Panc1 (cell line): ENCODE data around the gene KCP. TPM values are rescaled to one million over a fixed set of nuclear protein-coding genes. Genes with fewer than 3 reads are reported as not detected.

Source experiments
- ATAC-seq: fragments of 200-7000 bp; cut with Tn5 transposase; 2 replicates; pipeline ENCODE4 v1.9.1; 2020; ENCODE audit warnings: mild to moderate bottlenecking, moderate library complexity
- BruUV-seq: library from RNA; stranded (reverse); fragments of 400-500 nt; replicated peaks from 2 replicates; lab custom pipeline; 2021; lab: Mats Ljungman, UMichigan
- CTCF ChIA-PET: fragments of 300-600 bp; sonication (Branson Sonifier 250); formaldehyde crosslinking; loops from one replicate; lab custom pipeline; 2022; ENCODE audit warnings: antibody characterized with exemption; lab: Charles Lee
- POLR2A ChIA-PET: fragments of 300-600 bp; sonication (Branson Sonifier 250); formaldehyde crosslinking; loops from one replicate; lab custom pipeline; 2022; ENCODE audit warnings: antibody characterized with exemption; lab: Charles Lee
- DNase-seq: peaks from one replicate; pipeline ENCODE4 v3.0.0-alpha.2; 2010; ENCODE audit warnings: low read depth, low spot score
- H3K27ac ChIP-seq: 2 replicates; pipeline ENCODE4 v1.5.1; 2011; ENCODE audit warnings: mild to moderate bottlenecking, low read length, inconsistent platforms
- H3K27me3 ChIP-seq: fragments of 200-500 bp; sonication (Bioruptor generic); 2 replicates; pipeline ENCODE4 v1.6.0; 2014; ENCODE audit warnings: low read length, inconsistent platforms; ENCODE audit not compliant: control insufficient read depth, insufficient read depth
- H3K36me3 ChIP-seq: fragments of 200-500 bp; sonication (Bioruptor generic); 2 replicates; pipeline ENCODE4 v1.5.1; 2014; ENCODE audit warnings: inconsistent platforms, mild to moderate bottlenecking, low read length, moderate library complexity; ENCODE audit not compliant: control insufficient read depth, insufficient read depth
- H3K4me1 ChIP-seq: 2 replicates; pipeline ENCODE4 v1.5.1; 2011; ENCODE audit warnings: inconsistent platforms, mild to moderate bottlenecking, low read length, moderate library complexity; ENCODE audit not compliant: control insufficient read depth, insufficient read depth
- H3K4me3 ChIP-seq, 2 experiments: 2 replicates each; pipeline ENCODE4 v1.5.1; 2011 to 2012; ENCODE audit warnings: low read depth in 2 of 2, low read length in 2 of 2, mild to moderate bottlenecking in 2 of 2, inconsistent platforms in 1 of 2, moderate library complexity in 1 of 2
- H3K9me3 ChIP-seq: fragments of 200-500 bp; sonication (Bioruptor generic); 2 replicates; pipeline ENCODE4 v1.5.1; 2014; ENCODE audit warnings: low read depth, mild to moderate bottlenecking, inconsistent platforms, low read length, moderate library complexity; ENCODE audit not compliant: control insufficient read depth, insufficient read depth
- POLR2AphosphoS5 ChIP-seq: IDR thresholded peaks from 2 replicates; pipeline ENCODE4 v1.6.1; 2012; ENCODE audit warnings: mild to moderate bottlenecking, low read depth, low read length, moderate library complexity
- SIN3A ChIP-seq: IDR thresholded peaks from 2 replicates; pipeline ENCODE4 v1.6.1; 2012; ENCODE audit warnings: low read depth, mild to moderate bottlenecking, low read length, moderate library complexity, borderline replicate concordance; ENCODE audit not compliant: insufficient read depth
- TCF7L2 ChIP-seq: IDR thresholded peaks from 2 replicates; pipeline ENCODE4 v1.6.1; 2011; ENCODE audit warnings: mild to moderate bottlenecking, low read depth, low read length, inconsistent platforms
- in situ Hi-C: cut with HindIII; loops from 2 replicates; pipeline ENCODE4 v1.10.0; 2016; ENCODE audit warnings: low sequenced_read_pairs, low pct_unique_long_range_greater_than_20kb
- intact Hi-C: fragments of 100-400 bp; cut with micrococcal nuclease; formaldehyde crosslinking; loops from one replicate; pipeline ENCODE4 v1.10.0; 2022; ENCODE audit not compliant: unreplicated experiment
- total RNA-seq: library from RNA; stranded (reverse); gene quantifications from one replicate; pipeline ENCODE4 v1.2.1, GENCODE V29; 2021; ENCODE audit not compliant: unreplicated experiment
- TF ChIP-seq, protein P1 (sequence below), 2 experiments: IDR thresholded peaks; 2 replicates each; pipeline ENCODE4 v1.6.1; 2011 to 2012; ENCODE audit warnings: low read depth in 2 of 2, control low read depth in 1 of 2, low read length in 1 of 2, mild to moderate bottlenecking in 1 of 2, moderate library complexity in 1 of 2; ENCODE audit not compliant: insufficient read depth in 1 of 2
- TF ChIP-seq, protein P2 (sequence below): fragments of 450-650 bp; IDR thresholded peaks from 2 replicates; pipeline ENCODE4 v1.5.1; 2017; ENCODE audit warnings: mild to moderate bottlenecking

Gene KCP
- total RNA-seq, 1 experiment from 2014 or later: 0.13 TPM

DNA sequence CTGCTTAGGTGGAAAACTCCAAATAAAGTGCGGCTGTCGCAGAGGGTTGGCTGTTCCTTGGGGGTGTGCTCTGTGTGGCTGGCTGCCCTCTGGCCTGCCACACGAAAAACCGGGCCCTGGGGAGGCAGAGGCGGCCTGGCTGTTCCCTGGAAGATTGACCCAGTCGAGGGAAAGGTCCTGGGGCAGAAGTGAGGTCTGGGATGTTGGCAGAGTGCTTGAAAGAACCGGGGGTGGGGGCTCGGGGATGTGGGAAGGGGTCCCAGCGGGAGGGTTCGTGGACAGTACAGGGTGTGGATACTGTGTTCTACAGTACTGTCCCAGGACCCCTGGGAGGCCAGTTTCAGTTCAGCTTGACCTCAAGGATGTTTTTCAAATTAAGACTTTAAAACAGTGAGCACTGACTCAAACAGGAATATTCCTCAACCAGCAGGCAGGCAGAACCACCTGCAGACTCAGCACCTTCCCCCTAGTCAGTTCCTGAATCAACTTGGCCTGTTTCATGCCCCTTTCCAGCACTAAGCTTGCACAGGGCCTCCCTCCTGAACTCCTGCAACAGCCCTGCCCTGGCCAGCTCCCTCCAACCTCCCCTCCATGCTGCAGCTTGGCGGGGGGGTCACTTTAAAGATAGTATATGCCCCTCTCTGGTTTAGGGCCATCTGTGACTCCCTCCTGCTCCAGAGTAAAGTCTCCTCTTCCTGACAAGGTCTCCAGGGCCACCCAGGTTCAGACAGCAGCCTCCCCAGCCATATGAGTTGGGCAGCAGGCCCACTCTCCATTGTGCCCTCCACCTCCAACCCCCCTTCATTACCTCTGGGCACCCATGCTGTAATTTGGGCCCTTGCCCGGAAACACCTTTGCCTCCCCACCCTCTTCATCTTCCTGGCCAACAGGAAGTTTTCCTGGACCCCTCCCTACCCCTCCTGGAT is 51.0 kb downstream of the KCP start:
- peaks cover 3% of the 10 kb centered on the region; the same call in 1 of the 2 replicates for H3K36me3 ChIP-seq
- intact Hi-C loops: no loop called here
- ATAC-seq (no peak), DNase-seq (no peak)
- H3K4me1 ChIP-seq: peaks cover 7% of the 10 kb centered on the region
- ChIA-PET CTCF (interaction anchor here (0.6 kb wide), 1 partner anchor 24 kb away, joined by 3 read pairs; no protein-coding TSS in a partner anchor), POLR2A (no interaction called here)
- H3K9me3 ChIP-seq: no peaks in the 10 kb centered on the region
- no peaks in the 10 kb centered on the region for H3K27me3 ChIP-seq
- no TSS peak for BruUV-seq
- in situ Hi-C loops: no loop called here
- H3K27ac ChIP-seq: no peak overlapping the region
- no peak overlapping the region for H3K4me3 ChIP-seq
- TF ChIP-seq TCF7L2: no peak
- TF ChIP-seq, protein P1, sequence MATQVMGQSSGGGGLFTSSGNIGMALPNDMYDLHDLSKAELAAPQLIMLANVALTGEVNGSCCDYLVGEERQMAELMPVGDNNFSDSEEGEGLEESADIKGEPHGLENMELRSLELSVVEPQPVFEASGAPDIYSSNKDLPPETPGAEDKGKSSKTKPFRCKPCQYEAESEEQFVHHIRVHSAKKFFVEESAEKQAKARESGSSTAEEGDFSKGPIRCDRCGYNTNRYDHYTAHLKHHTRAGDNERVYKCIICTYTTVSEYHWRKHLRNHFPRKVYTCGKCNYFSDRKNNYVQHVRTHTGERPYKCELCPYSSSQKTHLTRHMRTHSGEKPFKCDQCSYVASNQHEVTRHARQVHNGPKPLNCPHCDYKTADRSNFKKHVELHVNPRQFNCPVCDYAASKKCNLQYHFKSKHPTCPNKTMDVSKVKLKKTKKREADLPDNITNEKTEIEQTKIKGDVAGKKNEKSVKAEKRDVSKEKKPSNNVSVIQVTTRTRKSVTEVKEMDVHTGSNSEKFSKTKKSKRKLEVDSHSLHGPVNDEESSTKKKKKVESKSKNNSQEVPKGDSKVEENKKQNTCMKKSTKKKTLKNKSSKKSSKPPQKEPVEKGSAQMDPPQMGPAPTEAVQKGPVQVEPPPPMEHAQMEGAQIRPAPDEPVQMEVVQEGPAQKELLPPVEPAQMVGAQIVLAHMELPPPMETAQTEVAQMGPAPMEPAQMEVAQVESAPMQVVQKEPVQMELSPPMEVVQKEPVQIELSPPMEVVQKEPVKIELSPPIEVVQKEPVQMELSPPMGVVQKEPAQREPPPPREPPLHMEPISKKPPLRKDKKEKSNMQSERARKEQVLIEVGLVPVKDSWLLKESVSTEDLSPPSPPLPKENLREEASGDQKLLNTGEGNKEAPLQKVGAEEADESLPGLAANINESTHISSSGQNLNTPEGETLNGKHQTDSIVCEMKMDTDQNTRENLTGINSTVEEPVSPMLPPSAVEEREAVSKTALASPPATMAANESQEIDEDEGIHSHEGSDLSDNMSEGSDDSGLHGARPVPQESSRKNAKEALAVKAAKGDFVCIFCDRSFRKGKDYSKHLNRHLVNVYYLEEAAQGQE (IDR thresholded peaks at IDR 0.05; ENCODE audit: insufficient read depth in 1 of 2, low read depth in 2 of 2, low read length in 1 of 2): no peak
- no peak for TF ChIP-seq POLR2AphosphoS5
- no peak for TF ChIP-seq SIN3A
- TF ChIP-seq, protein P2, sequence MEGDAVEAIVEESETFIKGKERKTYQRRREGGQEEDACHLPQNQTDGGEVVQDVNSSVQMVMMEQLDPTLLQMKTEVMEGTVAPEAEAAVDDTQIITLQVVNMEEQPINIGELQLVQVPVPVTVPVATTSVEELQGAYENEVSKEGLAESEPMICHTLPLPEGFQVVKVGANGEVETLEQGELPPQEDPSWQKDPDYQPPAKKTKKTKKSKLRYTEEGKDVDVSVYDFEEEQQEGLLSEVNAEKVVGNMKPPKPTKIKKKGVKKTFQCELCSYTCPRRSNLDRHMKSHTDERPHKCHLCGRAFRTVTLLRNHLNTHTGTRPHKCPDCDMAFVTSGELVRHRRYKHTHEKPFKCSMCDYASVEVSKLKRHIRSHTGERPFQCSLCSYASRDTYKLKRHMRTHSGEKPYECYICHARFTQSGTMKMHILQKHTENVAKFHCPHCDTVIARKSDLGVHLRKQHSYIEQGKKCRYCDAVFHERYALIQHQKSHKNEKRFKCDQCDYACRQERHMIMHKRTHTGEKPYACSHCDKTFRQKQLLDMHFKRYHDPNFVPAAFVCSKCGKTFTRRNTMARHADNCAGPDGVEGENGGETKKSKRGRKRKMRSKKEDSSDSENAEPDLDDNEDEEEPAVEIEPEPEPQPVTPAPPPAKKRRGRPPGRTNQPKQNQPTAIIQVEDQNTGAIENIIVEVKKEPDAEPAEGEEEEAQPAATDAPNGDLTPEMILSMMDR: no peak

DNA sequence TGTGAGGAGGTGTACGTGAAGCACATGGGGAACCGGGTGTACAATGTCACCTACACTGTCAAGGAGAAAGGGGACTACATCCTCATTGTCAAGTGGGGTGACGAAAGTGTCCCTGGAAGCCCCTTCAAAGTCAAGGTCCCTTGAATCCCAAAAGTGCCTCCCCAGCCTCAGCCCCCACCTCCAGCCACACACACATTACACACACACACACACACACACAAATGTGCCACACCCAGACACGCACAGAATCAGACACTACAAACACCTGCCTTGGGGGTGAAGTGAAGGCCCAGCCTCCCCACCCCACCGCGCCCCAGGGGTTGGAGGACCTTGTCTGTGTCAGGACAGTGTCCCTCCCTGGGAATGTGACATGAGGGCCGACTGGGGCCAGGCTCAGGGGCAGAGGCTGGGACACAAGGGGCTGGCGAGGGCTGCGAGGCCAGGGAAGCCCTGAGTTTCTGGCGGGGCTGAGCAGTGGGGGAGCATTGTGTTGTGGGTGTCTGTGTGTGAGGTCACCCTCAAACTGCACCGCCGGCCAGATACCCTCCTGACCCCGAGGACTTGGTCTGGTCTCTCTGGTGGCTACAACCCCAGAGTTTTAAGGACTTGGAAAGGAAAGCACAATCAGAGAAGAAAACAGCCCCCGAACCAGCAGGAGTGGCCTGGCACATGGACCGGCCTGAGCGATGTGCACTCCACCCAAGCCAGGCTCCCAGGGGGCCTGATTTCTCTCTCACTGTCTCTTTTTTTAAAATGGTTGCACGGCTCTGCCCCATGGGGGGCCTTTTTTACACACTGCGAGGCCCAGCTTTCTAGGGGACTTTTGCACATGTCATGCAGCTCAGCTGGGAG is 51.9 kb downstream of the KCP start:
- CTCF ChIA-PET: no interaction called here
- no TSS peak for BruUV-seq
- TF ChIP-seq, protein P2: no peak
- TF ChIP-seq SIN3A: no peak
- no peak for TF ChIP-seq TCF7L2
- TF ChIP-seq POLR2AphosphoS5: no peak
- TF ChIP-seq, protein P1 (IDR thresholded peaks at IDR 0.05; ENCODE audit: insufficient read depth in 1 of 2, low read depth in 2 of 2, low read length in 1 of 2): no peak
- intact Hi-C loops: no loop called here
- Histone ChIP-seq H3K9me3 (no peaks in the 10 kb centered on the region), H3K27me3 (no peaks in the 10 kb centered on the region), H3K27ac (no peak overlapping the region), H3K4me3 (no peak overlapping the region), H3K4me1 (peaks cover 4% of the 10 kb centered on the region), H3K36me3 (peaks cover 3% of the 10 kb centered on the region; the same call in 1 of the 2 replicates)
- no peak for ATAC-seq
- in situ Hi-C loops: no loop called here
- DNase-seq: no peak
- POLR2A ChIA-PET: no interaction called here
